ENCODE results near the gene CAMK2A.

DNA sequence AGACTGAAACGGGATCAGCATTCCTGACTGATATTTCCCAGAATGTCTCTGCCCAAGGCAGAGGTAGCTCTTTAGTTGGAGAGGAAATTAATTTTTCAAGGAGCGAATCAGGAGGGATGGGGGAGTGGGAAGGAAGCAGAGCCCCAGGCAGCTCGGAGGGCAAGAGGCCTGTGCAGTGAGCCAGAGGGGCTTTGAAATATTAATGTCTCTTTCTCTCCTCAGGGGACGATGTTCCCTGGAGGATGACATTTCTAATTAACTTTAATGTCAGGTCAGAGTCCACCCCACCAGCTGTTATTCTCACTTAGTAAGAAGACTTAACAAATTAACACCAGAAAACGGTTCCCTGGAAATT is 54.1 kb downstream of the CAMK2A start:
- TF ChIP-seq, protein P1, sequence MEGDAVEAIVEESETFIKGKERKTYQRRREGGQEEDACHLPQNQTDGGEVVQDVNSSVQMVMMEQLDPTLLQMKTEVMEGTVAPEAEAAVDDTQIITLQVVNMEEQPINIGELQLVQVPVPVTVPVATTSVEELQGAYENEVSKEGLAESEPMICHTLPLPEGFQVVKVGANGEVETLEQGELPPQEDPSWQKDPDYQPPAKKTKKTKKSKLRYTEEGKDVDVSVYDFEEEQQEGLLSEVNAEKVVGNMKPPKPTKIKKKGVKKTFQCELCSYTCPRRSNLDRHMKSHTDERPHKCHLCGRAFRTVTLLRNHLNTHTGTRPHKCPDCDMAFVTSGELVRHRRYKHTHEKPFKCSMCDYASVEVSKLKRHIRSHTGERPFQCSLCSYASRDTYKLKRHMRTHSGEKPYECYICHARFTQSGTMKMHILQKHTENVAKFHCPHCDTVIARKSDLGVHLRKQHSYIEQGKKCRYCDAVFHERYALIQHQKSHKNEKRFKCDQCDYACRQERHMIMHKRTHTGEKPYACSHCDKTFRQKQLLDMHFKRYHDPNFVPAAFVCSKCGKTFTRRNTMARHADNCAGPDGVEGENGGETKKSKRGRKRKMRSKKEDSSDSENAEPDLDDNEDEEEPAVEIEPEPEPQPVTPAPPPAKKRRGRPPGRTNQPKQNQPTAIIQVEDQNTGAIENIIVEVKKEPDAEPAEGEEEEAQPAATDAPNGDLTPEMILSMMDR (optimal IDR thresholded peaks at IDR 0.05 in 1 of 3, IDR thresholded peaks at IDR 0.05 in 1 of 3, conservative IDR thresholded peaks at IDR 0.05 in 1 of 3; ENCODE audit: extremely low read depth in 1 of 3, insufficient read depth in 2 of 3, low read length in 3 of 3): no peak
- no peak for TF ChIP-seq EZH2 (IDR thresholded peaks at IDR 0.05; ENCODE audit: low read length)
